HG03060 (cell line): ENCODE results near the gene UBE2E3.
A peak's percentile ranks its signal among the peaks of the same experiment; 100 is the strongest.

Experiments used
- ATAC-seq: cut with Tn5 transposase; IDR thresholded peaks from one replicate; pipeline ENCODE4 v1.9.1; 2021; ENCODE audit warnings: low read depth, moderate number of reproducible peaks; ENCODE audit not compliant: unreplicated experiment

Gene UBE2E3

GRCh38 chr2:180978903-180979748 is 1.3 kb upstream of the UBE2E3 start:
- ATAC-seq: no peak

- ATAC-seq: no peak
Observed at GRCh38 chr2:180979749-180980105, 678 bp upstream of the UBE2E3 start.

- no peak for ATAC-seq
Observed at GRCh38 chr2:180980943-180981911, 822 bp downstream of the UBE2E3 start.

GRCh38 chr2:180983468-180984242 is 3.2 kb downstream of the UBE2E3 start:
- ATAC-seq: peak; percentile 60

GRCh38 chr2:180985771-180986395 is 5.5 kb downstream of the UBE2E3 start:
- ATAC-seq: no peak

- ATAC-seq: no peak
Observed at GRCh38 chr2:180987146-180987545, 6.7 kb downstream of the UBE2E3 start.

GRCh38 chr2:180990337-180990736 is 9.9 kb downstream of the UBE2E3 start:
- no peak for ATAC-seq

GRCh38 chr2:180990794-180991193 is 10.4 kb downstream of the UBE2E3 start:
- no peak for ATAC-seq

GRCh38 chr2:180991361-180991760 is 11.0 kb downstream of the UBE2E3 start:
- ATAC-seq: no peak

GRCh38 chr2:180991820-180992219 is 11.4 kb downstream of the UBE2E3 start:
- ATAC-seq: peak; percentile 67

GRCh38 chr2:180992994-180993393 is 12.6 kb downstream of the UBE2E3 start:
- no peak for ATAC-seq

GRCh38 chr2:180999274-180999964 is 19.0 kb downstream of the UBE2E3 start:
- no peak for ATAC-seq

- no peak for ATAC-seq
Observed at GRCh38 chr2:181004647-181005325, 24.4 kb downstream of the UBE2E3 start.

GRCh38 chr2:181005326-181005655 is 24.9 kb downstream of the UBE2E3 start:
- no peak for ATAC-seq

GRCh38 chr2:181005809-181006208 is 25.4 kb downstream of the UBE2E3 start:
- no peak for ATAC-seq

- ATAC-seq: no peak
Observed at GRCh38 chr2:181007086-181007837, 26.9 kb downstream of the UBE2E3 start.

- ATAC-seq: no peak
Observed at GRCh38 chr2:181008407-181008806, 28.0 kb downstream of the UBE2E3 start.

GRCh38 chr2:181021199-181021789 is 40.9 kb downstream of the UBE2E3 start:
- no peak for ATAC-seq
